Activated CD4-positive, alpha-beta T cell treated with anti-CD3 and anti-CD28 coated beads for 36 hours (primary cell): ENCODE measurements around the gene ZNF750. TPM values are rescaled to one million over a fixed set of nuclear protein-coding genes. Genes with fewer than 3 reads are reported as not detected.

Source experiments
- ATAC-seq: fragments of 200-7000 bp; cut with Tn5 transposase; one replicate; pipeline ENCODE4 v1.10.0; 2021; ENCODE audit warnings: mild to moderate bottlenecking, moderate library complexity
- CTCF ChIA-PET: fragments of 350-600 bp; sonication (Branson Sonifier 250); formaldehyde crosslinking; loops from one replicate; lab custom pipeline; 2021; ENCODE audit warnings: antibody characterized with exemption; lab: Charles Lee
- POLR2A ChIA-PET: fragments of 350-600 bp; sonication (Branson Sonifier 250); formaldehyde crosslinking; loops from one replicate; lab custom pipeline; 2021; ENCODE audit warnings: antibody characterized with exemption, inconsistent platforms; lab: Charles Lee
- DNase-seq: peaks from one replicate; pipeline ENCODE4 v3.0.0-alpha.2; 2020
- H3K27ac Mint-ChIP-seq: one replicate; pipeline ENCODE4 v1.8.0; 2021; ENCODE audit warnings: mixed read lengths
- H3K27me3 Mint-ChIP-seq: one replicate; pipeline ENCODE4 v1.8.0; 2021; ENCODE audit warnings: mixed read lengths
- H3K36me3 Mint-ChIP-seq: one replicate; pipeline ENCODE4 v1.8.0; 2021; ENCODE audit warnings: low read depth, mixed read lengths
- H3K4me1 Mint-ChIP-seq: one replicate; pipeline ENCODE4 v1.8.0; 2021; ENCODE audit warnings: mixed read lengths
- H3K4me3 Mint-ChIP-seq: one replicate; pipeline ENCODE4 v1.8.0; 2021; ENCODE audit warnings: mild to moderate bottlenecking, moderate library complexity, mixed read lengths
- H3K9me3 Mint-ChIP-seq: one replicate; pipeline ENCODE4 v1.8.0; 2021; ENCODE audit warnings: low read depth, mixed read lengths
- intact Hi-C, 2 experiments: fragments of 100-400 bp; cut with DNase I in 1 of 2; cut with micrococcal nuclease in 1 of 2; formaldehyde crosslinking; loops; one replicate each; pipeline versions ENCODE4 v1.14.2 to v1.15.1; 2022 to 2024; cut with DNase I, micrococcal nuclease
- total RNA-seq, 2 experiments: library from RNA; stranded (reverse); gene quantifications; one replicate each; pipeline ENCODE4 v1.2.3, GENCODE V29; 2021

ZNF750 gene
- total RNA-seq, 2 experiments from 2014 or later, result not detected

- ChIA-PET POLR2A (no interaction called here), CTCF (interaction anchor here (0.6 to 1.1 kb wide), 3 partner anchors 18 to 58 kb away, joined by 3 to 5 read pairs (median 3); no protein-coding TSS in a partner anchor)
- Mint-ChIP-seq H3K27ac (peak overlapping the region; percentile 95), H3K36me3 (peaks cover 8% of the 10 kb centered on the region), H3K27me3 (no peaks in the 10 kb centered on the region), H3K4me1 (peaks cover 49% of the 10 kb centered on the region), H3K9me3 (no peaks in the 10 kb centered on the region), H3K4me3 (no peak overlapping the region)
- intact Hi-C loops, result no loop called here
- ATAC-seq (no peak), DNase-seq (peak; percentile 38)
Observed at GRCh38 chr17:82858376-82859126, 18.7 kb upstream of the ZNF750 start.

DNA sequence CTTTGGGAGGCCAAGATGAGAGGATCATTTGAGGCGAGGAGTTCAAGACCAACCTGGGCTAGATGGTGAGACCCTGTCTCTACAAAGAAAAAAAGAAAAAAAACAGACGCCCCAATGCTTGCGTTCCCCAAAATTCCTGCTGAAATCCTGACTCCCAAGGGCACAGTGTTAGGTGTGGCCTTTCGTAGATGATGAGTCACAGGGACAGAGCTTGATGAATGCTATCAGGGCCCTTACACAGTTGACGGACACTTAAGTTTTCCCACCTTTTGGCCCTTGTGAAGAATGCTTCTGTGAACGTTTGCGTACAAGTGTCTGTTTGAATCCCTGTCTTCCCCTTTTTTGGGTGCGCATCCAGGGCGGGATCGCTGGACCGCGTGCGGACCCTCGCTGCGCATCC is 16.5 kb upstream of the ZNF750 start:
- intact Hi-C loops, result no loop called here

GRCh38 chr17:82854226-82854625 is 14.4 kb upstream of the ZNF750 start:
- Mint-ChIP-seq H3K4me1 (peaks cover 17% of the 10 kb centered on the region), H3K27ac (no peak overlapping the region), H3K36me3 (peaks cover 9% of the 10 kb centered on the region), H3K9me3 (no peaks in the 10 kb centered on the region), H3K4me3 (no peak overlapping the region), H3K27me3 (no peaks in the 10 kb centered on the region)
- ChIA-PET POLR2A (interaction anchor here (1.0 kb wide), 1 partner anchor 11 kb away, joined by 5 read pairs; no protein-coding TSS in a partner anchor), CTCF (interaction anchor here (1.9 kb wide), 1 partner anchor 10 kb away, joined by 7 read pairs; no protein-coding TSS in a partner anchor)
- intact Hi-C loops, result no loop called here
- ATAC-seq (no peak), DNase-seq (no peak)

More for the DNA sequence above, 16.5 kb upstream of the ZNF750 start:
- DNase-seq, result no peak
- H3K9me3 Mint-ChIP-seq, result no peaks in the 10 kb centered on the region
- ChIA-PET CTCF (interaction anchor here (0.6 to 1.3 kb wide), 2 partner anchors 15 to 78 kb away, joined by 3 read pairs; no protein-coding TSS in a partner anchor), POLR2A (no interaction called here)
- H3K27me3 Mint-ChIP-seq, result no peaks in the 10 kb centered on the region
- H3K4me3 Mint-ChIP-seq, result no peak overlapping the region
- ATAC-seq, result no peak
- peaks cover 32% of the 10 kb centered on the region for H3K4me1 Mint-ChIP-seq
- H3K36me3 Mint-ChIP-seq, result peaks cover 8% of the 10 kb centered on the region
- H3K27ac Mint-ChIP-seq, result no peak overlapping the region

- H3K9me3 Mint-ChIP-seq, result no peaks in the 10 kb centered on the region
- intact Hi-C loops, result no loop called here
- H3K27me3 Mint-ChIP-seq, result no peaks in the 10 kb centered on the region
- DNase-seq (no peak), ATAC-seq (no peak)
- H3K4me3 Mint-ChIP-seq, result no peak overlapping the region
- H3K36me3 Mint-ChIP-seq, result peaks cover 15% of the 10 kb centered on the region
- H3K4me1 Mint-ChIP-seq, result peaks cover 10% of the 10 kb centered on the region
- ChIA-PET POLR2A (no interaction called here), CTCF (no interaction called here)
- no peak overlapping the region for H3K27ac Mint-ChIP-seq
Observed at GRCh38 chr17:82851381-82851780, 11.6 kb upstream of the ZNF750 start.

GRCh38 chr17:82849076-82849945 is 9.5 kb upstream of the ZNF750 start:
- Mint-ChIP-seq H3K36me3 (peaks cover 19% of the 10 kb centered on the region), H3K27me3 (no peaks in the 10 kb centered on the region), H3K27ac (peak overlapping the region; percentile 37), H3K4me1 (peaks cover 15% of the 10 kb centered on the region), H3K9me3 (no peaks in the 10 kb centered on the region), H3K4me3 (no peak overlapping the region)
- CTCF ChIA-PET, result no interaction called here
- ATAC-seq, result no peak
- POLR2A ChIA-PET, result no interaction called here
- DNase-seq, result no peak
- intact Hi-C loops, result no loop called here

DNA sequence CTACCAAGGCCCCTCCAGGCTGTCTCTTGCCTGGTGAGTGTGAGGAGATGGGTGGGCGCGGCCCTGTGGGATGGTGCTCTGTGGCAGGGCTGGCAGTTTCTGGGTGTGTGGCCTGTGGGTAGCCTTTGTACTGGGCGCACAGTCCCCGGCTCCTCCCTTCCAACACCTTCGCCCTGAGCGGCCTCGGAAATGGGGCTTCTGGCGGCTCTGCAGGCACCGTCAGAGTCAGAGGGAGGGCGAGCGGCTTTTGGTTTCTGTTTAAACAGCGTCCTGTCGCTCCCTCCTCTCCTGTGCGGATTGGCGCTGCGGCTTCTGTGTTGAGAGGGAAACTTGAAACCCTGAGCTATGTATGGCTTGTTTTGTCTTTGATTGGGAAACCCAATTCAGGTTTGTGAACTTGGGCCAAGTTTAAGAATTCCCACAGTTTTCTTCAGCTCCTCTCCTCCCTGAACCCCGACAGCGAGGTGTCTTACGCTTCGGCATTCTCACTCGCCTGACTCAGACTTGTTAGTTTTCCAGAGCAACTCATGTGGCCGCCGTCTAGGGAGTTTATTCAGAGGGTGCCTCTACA is 8.3 kb upstream of the ZNF750 start:
- peak; percentile 57 for DNase-seq
- peak overlapping the region; percentile 31 for H3K27ac Mint-ChIP-seq
- H3K4me1 Mint-ChIP-seq, result peaks cover 22% of the 10 kb centered on the region

DNA sequence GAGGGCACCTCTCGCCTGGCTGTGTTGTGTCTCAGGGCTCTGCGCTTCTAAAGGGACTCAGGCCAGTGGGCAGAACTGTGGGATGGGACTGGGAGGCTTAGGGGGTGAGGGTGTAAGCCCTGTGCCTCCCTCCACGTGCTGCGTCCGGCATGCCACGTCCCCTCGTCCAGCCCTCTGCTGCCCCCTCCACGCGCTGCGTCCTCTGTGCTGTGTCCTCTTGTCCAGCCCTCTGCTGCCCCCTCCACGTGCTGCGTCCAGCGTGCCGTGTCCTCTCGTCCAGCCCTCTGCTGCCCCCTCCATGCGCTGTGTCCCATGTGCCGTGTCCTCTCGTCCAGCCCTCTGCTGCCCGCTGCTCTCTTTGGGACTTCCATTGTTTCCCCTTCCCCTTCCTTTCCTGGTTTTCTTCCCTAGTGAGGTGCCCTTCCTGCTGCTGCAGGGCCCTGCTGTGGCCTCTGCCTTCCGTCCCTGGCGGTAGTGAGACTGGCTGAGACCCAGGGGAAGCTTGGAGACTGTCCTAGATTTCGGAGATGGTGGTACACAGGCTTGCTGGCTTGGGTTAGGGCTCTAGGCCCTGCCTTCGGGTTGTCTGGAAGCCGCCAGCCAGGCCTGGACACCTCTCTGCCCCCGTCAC is 6.4 kb upstream of the ZNF750 start:
- H3K36me3 Mint-ChIP-seq, result peaks cover 15% of the 10 kb centered on the region
- intact Hi-C loops, result no loop called here
- no peak overlapping the region for H3K27ac Mint-ChIP-seq
- no peaks in the 10 kb centered on the region for H3K27me3 Mint-ChIP-seq
- H3K9me3 Mint-ChIP-seq, result no peaks in the 10 kb centered on the region
- H3K4me3 Mint-ChIP-seq, result no peak overlapping the region
- ChIA-PET POLR2A (no interaction called here), CTCF (no interaction called here)
- DNase-seq, result no peak
- ATAC-seq, result no peak
- peaks cover 22% of the 10 kb centered on the region for H3K4me1 Mint-ChIP-seq

More for the DNA sequence above, 8.3 kb upstream of the ZNF750 start:
- Mint-ChIP-seq H3K9me3 (no peaks in the 10 kb centered on the region), H3K4me3 (peak overlapping the region; percentile 18), H3K27me3 (no peaks in the 10 kb centered on the region), H3K36me3 (peaks cover 15% of the 10 kb centered on the region)
- POLR2A ChIA-PET, result no interaction called here
- peak; percentile 80 for ATAC-seq
- CTCF ChIA-PET, result interaction anchor here (1.1 kb wide), 1 partner anchor 21 kb away, joined by 3 read pairs; no protein-coding TSS in a partner anchor
- intact Hi-C loops, result no loop called here

DNA sequence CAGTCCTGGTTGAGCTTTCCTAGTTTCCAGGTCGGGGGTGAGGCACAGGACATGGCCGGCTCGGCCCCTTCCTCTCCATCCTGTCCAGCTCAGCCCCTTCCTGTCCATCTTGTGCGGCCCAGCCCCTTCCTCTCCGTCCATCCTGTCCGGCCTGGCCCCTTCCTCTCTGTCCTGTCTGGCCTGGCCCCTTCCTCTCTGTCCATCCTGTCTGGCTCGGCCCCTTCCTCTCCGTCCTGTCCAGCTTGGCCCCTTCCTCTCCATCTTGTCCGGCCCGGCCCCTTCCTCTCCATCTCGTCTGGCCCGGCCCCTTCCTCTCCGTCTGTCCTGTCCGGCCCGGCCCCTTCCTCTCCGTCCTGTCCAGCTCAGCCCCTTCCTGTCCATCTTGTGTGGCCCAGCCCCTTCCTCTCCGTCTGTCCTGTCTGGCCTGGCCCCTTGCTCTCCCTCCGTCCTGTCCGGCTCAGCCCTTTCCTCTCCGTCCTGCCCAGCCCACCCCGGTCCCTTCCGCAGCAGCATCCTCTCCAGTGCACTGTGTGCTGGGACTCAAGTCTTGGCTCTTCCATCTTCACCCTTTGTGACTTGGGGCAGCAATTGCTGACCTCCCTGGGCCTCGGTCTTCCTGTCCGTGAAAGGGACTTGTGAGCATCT is 5.5 kb upstream of the ZNF750 start:
- H3K4me3 Mint-ChIP-seq, result no peak overlapping the region
- CTCF ChIA-PET, result no interaction called here
- peaks cover 22% of the 10 kb centered on the region for H3K4me1 Mint-ChIP-seq
- no peaks in the 10 kb centered on the region for H3K27me3 Mint-ChIP-seq
- POLR2A ChIA-PET, result no interaction called here
- intact Hi-C loops, result no loop called here
- ATAC-seq (no peak), DNase-seq (no peak)
- peaks cover 15% of the 10 kb centered on the region for H3K36me3 Mint-ChIP-seq
- H3K27ac Mint-ChIP-seq, result no peak overlapping the region
- H3K9me3 Mint-ChIP-seq, result no peaks in the 10 kb centered on the region

- no peak for ATAC-seq
- Mint-ChIP-seq H3K36me3 (peaks cover 15% of the 10 kb centered on the region), H3K4me3 (no peak overlapping the region), H3K9me3 (no peaks in the 10 kb centered on the region), H3K4me1 (peaks cover 22% of the 10 kb centered on the region), H3K27ac (peak overlapping the region; percentile 14), H3K27me3 (no peaks in the 10 kb centered on the region)
- POLR2A ChIA-PET, result interaction anchor here (1.2 kb wide), 1 partner anchor 8 kb away, joined by 3 read pairs; no protein-coding TSS in a partner anchor
- intact Hi-C loops, result no loop called here
- CTCF ChIA-PET, result no interaction called here
- DNase-seq, result no peak
Observed at GRCh38 chr17:82844796-82845162, 5.0 kb upstream of the ZNF750 start.

- no peaks in the 10 kb centered on the region for H3K27me3 Mint-ChIP-seq
- intact Hi-C loops, result no loop called here
- DNase-seq (no peak), ATAC-seq (peak; percentile 57)
- H3K4me3 Mint-ChIP-seq, result no peak overlapping the region
- CTCF ChIA-PET, result interaction anchor here (0.9 kb wide), 1 partner anchor 41 kb away, joined by 3 read pairs; no protein-coding TSS in a partner anchor
- peaks cover 11% of the 10 kb centered on the region for H3K36me3 Mint-ChIP-seq
- peaks cover 19% of the 10 kb centered on the region for H3K4me1 Mint-ChIP-seq
- no peaks in the 10 kb centered on the region for H3K9me3 Mint-ChIP-seq
- peak overlapping the region; percentile 29 for H3K27ac Mint-ChIP-seq
- POLR2A ChIA-PET, result interaction anchor here (0.6 to 1.2 kb wide), 2 partner anchors 9 to 11 kb away, joined by 3 to 5 read pairs; no protein-coding TSS in a partner anchor
Observed at GRCh38 chr17:82843904-82844680, 4.3 kb upstream of the ZNF750 start.
